Progenitor cell of endocrine pancreas (in vitro differentiated cells): Measurements from ENCODE around the gene ADAMTS1. TPM values are rescaled to one million over a fixed set of nuclear protein-coding genes. Genes with fewer than 3 reads are reported as not detected.

Source experiments
- DNase-seq: peaks from one replicate; pipeline ENCODE4 v3.0.0; 2021; ENCODE audit warnings: low spot score; ENCODE audit not compliant: unreplicated experiment
- H3K27ac Mint-ChIP-seq: 2 replicates; pipeline ENCODE4 v1.8.0; 2021; ENCODE audit warnings: mild to moderate bottlenecking, moderate library complexity, mixed read lengths
- H3K27me3 Mint-ChIP-seq: 2 replicates; pipeline ENCODE4 v1.8.0; 2021; ENCODE audit warnings: mixed read lengths
- H3K36me3 Mint-ChIP-seq: 2 replicates; pipeline ENCODE4 v1.8.0; 2022; ENCODE audit warnings: mixed read lengths; ENCODE audit not compliant: insufficient read depth
- H3K4me1 Mint-ChIP-seq: 2 replicates; pipeline ENCODE4 v1.8.0; 2021; ENCODE audit warnings: low read depth, mixed read lengths
- H3K4me3 Mint-ChIP-seq: 2 replicates; pipeline ENCODE4 v1.8.0; 2021; ENCODE audit warnings: low read depth, mild to moderate bottlenecking, moderate library complexity, mixed read lengths
- H3K9me3 Mint-ChIP-seq: 2 replicates; pipeline ENCODE4 v1.8.0; 2021; ENCODE audit warnings: low read depth, mixed read lengths
- CTCF ChIP-seq: fragments of 200-600 bp; sonication (generic); IDR thresholded peaks from one replicate; pipeline ENCODE4 v1.5.0; 2021; ENCODE audit warnings: antibody characterized with exemption, mild to moderate bottlenecking; ENCODE audit not compliant: unreplicated experiment
- total RNA-seq: library from RNA; stranded (reverse); gene quantifications from 2 replicates; pipeline ENCODE4 v1.2.1, GENCODE V29; 2021

Gene ADAMTS1
- total RNA-seq, 1 donor from 2014 or later = 11.6 TPM

GRCh38 chr21:26800455-26800854 is 44.8 kb downstream of the ADAMTS1 start:
- DNase-seq = no peak
- H3K27ac Mint-ChIP-seq = no peak overlapping the region

GRCh38 chr21:26800001-26800400 is 45.2 kb downstream of the ADAMTS1 start:
- peaks cover 13% of the 10 kb centered on the region for H3K4me1 Mint-ChIP-seq
- no peak for DNase-seq
- TF ChIP-seq CTCF = no peak
- H3K36me3 Mint-ChIP-seq = no peaks in the 10 kb centered on the region
- no peak overlapping the region for H3K27ac Mint-ChIP-seq
- H3K4me3 Mint-ChIP-seq = no peak overlapping the region
- H3K9me3 Mint-ChIP-seq = peaks cover 12% of the 10 kb centered on the region
- H3K27me3 Mint-ChIP-seq = no peaks in the 10 kb centered on the region

More at GRCh38 chr21:26800455-26800854, 44.8 kb downstream of the ADAMTS1 start:
- H3K9me3 Mint-ChIP-seq = peaks cover 12% of the 10 kb centered on the region
- no peak for TF ChIP-seq CTCF
- H3K4me1 Mint-ChIP-seq = peaks cover 13% of the 10 kb centered on the region
- no peak overlapping the region for H3K4me3 Mint-ChIP-seq
- H3K27me3 Mint-ChIP-seq = no peaks in the 10 kb centered on the region
- H3K36me3 Mint-ChIP-seq = no peaks in the 10 kb centered on the region

GRCh38 chr21:26798856-26799751 is 46.1 kb downstream of the ADAMTS1 start:
- peaks cover 13% of the 10 kb centered on the region for H3K4me1 Mint-ChIP-seq
- peaks cover 12% of the 10 kb centered on the region for H3K9me3 Mint-ChIP-seq
- no peak for TF ChIP-seq CTCF
- H3K27ac Mint-ChIP-seq = no peak overlapping the region
- H3K4me3 Mint-ChIP-seq = no peak overlapping the region
- H3K27me3 Mint-ChIP-seq = no peaks in the 10 kb centered on the region
- no peaks in the 10 kb centered on the region for H3K36me3 Mint-ChIP-seq
- no peak for DNase-seq

GRCh38 chr21:26797878-26798456 is 47.2 kb downstream of the ADAMTS1 start:
- peaks cover 13% of the 10 kb centered on the region for H3K4me1 Mint-ChIP-seq
- no peak overlapping the region for H3K4me3 Mint-ChIP-seq

More at GRCh38 chr21:26797878-26798456, 47.2 kb downstream of the ADAMTS1 start:
- no peak for DNase-seq
- Mint-ChIP-seq H3K27ac (no peak overlapping the region), H3K27me3 (peaks cover 2% of the 10 kb centered on the region), H3K36me3 (no peaks in the 10 kb centered on the region), H3K9me3 (peaks cover 12% of the 10 kb centered on the region)
- no peak for TF ChIP-seq CTCF
